ENCODE results near the gene SLCO2B1.

The SLCO2B1 gene

GRCh38 chr11:75162954-75163353, 12.0 kb downstream of the SLCO2B1 start:
- TF ChIP-seq POLR2AphosphoS5 (IDR thresholded peaks at IDR 0.05; ENCODE audit: low read depth) (no peak), GABPA (IDR thresholded peaks at IDR 0.05; ENCODE audit: low read depth) (no peak), SPI1 (IDR thresholded peaks at IDR 0.05; ENCODE audit: borderline replicate concordance, low read depth) (no peak)
- TF ChIP-seq, protein P1, sequence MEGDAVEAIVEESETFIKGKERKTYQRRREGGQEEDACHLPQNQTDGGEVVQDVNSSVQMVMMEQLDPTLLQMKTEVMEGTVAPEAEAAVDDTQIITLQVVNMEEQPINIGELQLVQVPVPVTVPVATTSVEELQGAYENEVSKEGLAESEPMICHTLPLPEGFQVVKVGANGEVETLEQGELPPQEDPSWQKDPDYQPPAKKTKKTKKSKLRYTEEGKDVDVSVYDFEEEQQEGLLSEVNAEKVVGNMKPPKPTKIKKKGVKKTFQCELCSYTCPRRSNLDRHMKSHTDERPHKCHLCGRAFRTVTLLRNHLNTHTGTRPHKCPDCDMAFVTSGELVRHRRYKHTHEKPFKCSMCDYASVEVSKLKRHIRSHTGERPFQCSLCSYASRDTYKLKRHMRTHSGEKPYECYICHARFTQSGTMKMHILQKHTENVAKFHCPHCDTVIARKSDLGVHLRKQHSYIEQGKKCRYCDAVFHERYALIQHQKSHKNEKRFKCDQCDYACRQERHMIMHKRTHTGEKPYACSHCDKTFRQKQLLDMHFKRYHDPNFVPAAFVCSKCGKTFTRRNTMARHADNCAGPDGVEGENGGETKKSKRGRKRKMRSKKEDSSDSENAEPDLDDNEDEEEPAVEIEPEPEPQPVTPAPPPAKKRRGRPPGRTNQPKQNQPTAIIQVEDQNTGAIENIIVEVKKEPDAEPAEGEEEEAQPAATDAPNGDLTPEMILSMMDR (IDR thresholded peaks at IDR 0.05; ENCODE audit: insufficient read depth, low read length): no peak
- TF ChIP-seq, protein P2, sequence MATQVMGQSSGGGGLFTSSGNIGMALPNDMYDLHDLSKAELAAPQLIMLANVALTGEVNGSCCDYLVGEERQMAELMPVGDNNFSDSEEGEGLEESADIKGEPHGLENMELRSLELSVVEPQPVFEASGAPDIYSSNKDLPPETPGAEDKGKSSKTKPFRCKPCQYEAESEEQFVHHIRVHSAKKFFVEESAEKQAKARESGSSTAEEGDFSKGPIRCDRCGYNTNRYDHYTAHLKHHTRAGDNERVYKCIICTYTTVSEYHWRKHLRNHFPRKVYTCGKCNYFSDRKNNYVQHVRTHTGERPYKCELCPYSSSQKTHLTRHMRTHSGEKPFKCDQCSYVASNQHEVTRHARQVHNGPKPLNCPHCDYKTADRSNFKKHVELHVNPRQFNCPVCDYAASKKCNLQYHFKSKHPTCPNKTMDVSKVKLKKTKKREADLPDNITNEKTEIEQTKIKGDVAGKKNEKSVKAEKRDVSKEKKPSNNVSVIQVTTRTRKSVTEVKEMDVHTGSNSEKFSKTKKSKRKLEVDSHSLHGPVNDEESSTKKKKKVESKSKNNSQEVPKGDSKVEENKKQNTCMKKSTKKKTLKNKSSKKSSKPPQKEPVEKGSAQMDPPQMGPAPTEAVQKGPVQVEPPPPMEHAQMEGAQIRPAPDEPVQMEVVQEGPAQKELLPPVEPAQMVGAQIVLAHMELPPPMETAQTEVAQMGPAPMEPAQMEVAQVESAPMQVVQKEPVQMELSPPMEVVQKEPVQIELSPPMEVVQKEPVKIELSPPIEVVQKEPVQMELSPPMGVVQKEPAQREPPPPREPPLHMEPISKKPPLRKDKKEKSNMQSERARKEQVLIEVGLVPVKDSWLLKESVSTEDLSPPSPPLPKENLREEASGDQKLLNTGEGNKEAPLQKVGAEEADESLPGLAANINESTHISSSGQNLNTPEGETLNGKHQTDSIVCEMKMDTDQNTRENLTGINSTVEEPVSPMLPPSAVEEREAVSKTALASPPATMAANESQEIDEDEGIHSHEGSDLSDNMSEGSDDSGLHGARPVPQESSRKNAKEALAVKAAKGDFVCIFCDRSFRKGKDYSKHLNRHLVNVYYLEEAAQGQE (IDR thresholded peaks at IDR 0.05; ENCODE audit: insufficient replicate concordance, low read depth): no peak

DNA sequence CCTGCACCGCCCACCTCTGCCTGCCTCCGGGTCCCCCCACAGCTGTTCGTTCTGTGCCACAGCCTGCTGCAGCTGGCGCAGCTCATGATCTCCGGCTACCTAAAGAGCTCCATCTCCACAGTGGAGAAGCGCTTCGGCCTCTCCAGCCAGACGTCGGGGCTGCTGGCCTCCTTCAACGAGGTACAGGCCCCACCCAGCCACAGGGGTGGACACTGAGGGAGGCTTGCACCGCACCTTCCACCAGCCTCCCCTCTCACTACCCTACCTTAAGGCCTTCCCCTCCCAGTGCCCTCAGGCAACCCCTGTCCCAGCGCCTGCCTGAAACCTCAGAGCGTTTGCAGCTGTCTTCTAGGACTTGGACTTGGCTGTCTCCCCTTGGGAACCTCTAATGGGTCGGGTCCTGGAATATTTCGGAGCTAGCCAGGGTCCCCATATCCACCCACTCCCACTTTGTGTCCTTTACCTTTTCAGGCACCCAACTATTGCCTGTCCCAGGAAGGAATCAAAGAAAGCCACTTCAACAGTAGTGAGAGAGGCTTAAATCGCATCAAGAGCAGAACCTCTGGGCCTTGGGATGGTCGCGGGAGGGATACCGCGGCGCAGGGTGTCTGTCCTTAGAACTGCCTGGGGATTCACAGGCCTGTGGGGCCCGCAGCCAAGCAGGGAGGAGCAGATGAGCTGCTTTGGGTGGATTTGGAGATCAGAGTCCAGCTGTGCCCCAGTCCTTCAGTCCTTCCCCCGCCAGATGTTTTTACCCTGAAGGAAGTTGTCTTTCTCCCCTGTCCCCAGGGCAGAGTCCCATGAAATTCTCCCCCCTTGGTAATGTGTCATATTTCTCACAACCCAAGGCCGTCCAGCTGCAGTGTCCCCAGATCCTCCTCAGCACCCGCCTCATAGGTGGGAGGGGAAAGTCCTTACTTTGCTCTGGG, 13.3 kb downstream of the SLCO2B1 start:
- no peak for DNase-seq (ENCODE audit: low read depth in 1 of 2, low spot score in 1 of 2)
- TF ChIP-seq GABPA (IDR thresholded peaks at IDR 0.05; ENCODE audit: low read depth) (no peak), SPI1 (IDR thresholded peaks at IDR 0.05; ENCODE audit: borderline replicate concordance, low read depth) (no peak), POLR2AphosphoS5 (IDR thresholded peaks at IDR 0.05; ENCODE audit: low read depth) (no peak)
- TF ChIP-seq, protein P2 (IDR thresholded peaks at IDR 0.05; ENCODE audit: insufficient replicate concordance, low read depth): no peak
- TF ChIP-seq, protein P1 (IDR thresholded peaks at IDR 0.05; ENCODE audit: insufficient read depth, low read length): no peak
- no peak overlapping the region for H3K27ac ChIP-seq (replicated peaks)
- H3K27me3 ChIP-seq (ENCODE audit: insufficient read depth, poor library complexity, severe bottlenecking): no peaks in the 10 kb centered on the region
- H3K4me3 ChIP-seq (replicated peaks; ENCODE audit: insufficient read depth, low read length): no peak overlapping the region

More at GRCh38 chr11:75162954-75163353, 12.0 kb downstream of the SLCO2B1 start:
- Histone ChIP-seq H3K27me3 (ENCODE audit: insufficient read depth, poor library complexity, severe bottlenecking) (no peaks in the 10 kb centered on the region), H3K27ac (replicated peaks) (no peak overlapping the region), H3K4me3 (replicated peaks; ENCODE audit: insufficient read depth, low read length) (no peak overlapping the region)
- DNase-seq (ENCODE audit: low read depth in 1 of 2, low spot score in 1 of 2): no peak

DNA sequence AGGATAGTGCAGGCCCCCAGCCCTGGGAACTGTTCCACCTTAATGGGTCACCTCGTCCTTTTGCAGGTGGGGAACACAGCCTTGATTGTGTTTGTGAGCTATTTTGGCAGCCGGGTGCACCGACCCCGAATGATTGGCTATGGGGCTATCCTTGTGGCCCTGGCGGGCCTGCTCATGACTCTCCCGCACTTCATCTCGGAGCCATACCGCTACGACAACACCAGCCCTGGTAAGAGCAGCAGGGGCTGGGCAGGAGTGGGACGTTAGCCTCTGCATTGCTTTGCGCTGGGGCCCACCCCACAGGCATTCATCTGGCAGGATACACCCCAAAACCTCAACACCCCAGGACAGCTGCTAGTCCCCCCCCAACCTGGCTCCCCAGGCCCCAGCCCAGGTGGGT, 14.8 kb downstream of the SLCO2B1 start:
- no peak for DNase-seq (ENCODE audit: low read depth in 1 of 2, low spot score in 1 of 2)
- TF ChIP-seq POLR2AphosphoS5 (IDR thresholded peaks at IDR 0.05; ENCODE audit: low read depth) (no peak), SPI1 (IDR thresholded peaks at IDR 0.05; ENCODE audit: borderline replicate concordance, low read depth) (no peak), GABPA (IDR thresholded peaks at IDR 0.05; ENCODE audit: low read depth) (no peak)
- TF ChIP-seq, protein P1 (IDR thresholded peaks at IDR 0.05; ENCODE audit: insufficient read depth, low read length): no peak
- TF ChIP-seq, protein P2 (IDR thresholded peaks at IDR 0.05; ENCODE audit: insufficient replicate concordance, low read depth): no peak
- H3K27me3 ChIP-seq (ENCODE audit: insufficient read depth, poor library complexity, severe bottlenecking): no peaks in the 10 kb centered on the region
- no peak overlapping the region for H3K4me3 ChIP-seq (replicated peaks; ENCODE audit: insufficient read depth, low read length)
- no peak overlapping the region for H3K27ac ChIP-seq (replicated peaks)

All from HL-60 (cell line).